CD8-positive, alpha-beta memory T cell (primary cell): ENCODE data around the gene SHROOM2. TPM values are rescaled to one million over a fixed set of nuclear protein-coding genes. Genes with fewer than 3 reads are reported as not detected.

Experiments
- CTCF ChIA-PET: fragments of 350-600 bp; sonication (Branson Sonifier 250); formaldehyde crosslinking; loops from one replicate; lab custom pipeline; 2021; ENCODE audit warnings: antibody characterized with exemption; lab: Charles Lee
- POLR2A ChIA-PET: fragments of 350-600 bp; sonication (Branson Sonifier 250); formaldehyde crosslinking; loops from one replicate; lab custom pipeline; 2021; ENCODE audit warnings: antibody characterized with exemption; lab: Charles Lee
- DNase-seq, 5 donors: peaks; one replicate each; pipeline versions ENCODE4 v3.0.0 to v3.0.0-alpha.2; 2020 to 2022; ENCODE audit warnings: mixed read lengths in 1 of 5
- H3K27ac ChIP-seq: one replicate; pipeline ENCODE4 v1.7.0; 2013; ENCODE audit warnings: low read depth, mild to moderate bottlenecking, low read length, moderate library complexity
- H3K27me3 ChIP-seq: 2 replicates; pipeline ENCODE4 v1.7.0; 2013; ENCODE audit warnings: low read length, mild to moderate bottlenecking; ENCODE audit not compliant: insufficient read depth, poor library complexity, severe bottlenecking
- H3K36me3 ChIP-seq: 2 replicates; pipeline ENCODE4 v1.7.0; 2013; ENCODE audit warnings: mild to moderate bottlenecking, low read length, moderate library complexity; ENCODE audit not compliant: insufficient read depth
- H3K4me1 ChIP-seq: 2 replicates; pipeline ENCODE4 v1.7.0; 2013; ENCODE audit warnings: mild to moderate bottlenecking, low read length, moderate library complexity; ENCODE audit not compliant: insufficient read depth
- H3K4me3 ChIP-seq: 2 replicates; pipeline ENCODE4 v1.7.0; 2013; ENCODE audit warnings: mild to moderate bottlenecking, low read length
- H3K9me3 ChIP-seq: 2 replicates; pipeline ENCODE4 v1.7.0; 2013; ENCODE audit warnings: mild to moderate bottlenecking, low read length
- H3K27ac Mint-ChIP-seq, 8 donors: one replicate each; pipeline ENCODE4 v1.8.0; 2020 to 2021; ENCODE audit warnings: mixed read lengths in 8 of 8, mild to moderate bottlenecking in 6 of 8, inconsistent platforms in 3 of 8, moderate library complexity in 3 of 8
- H3K27me3 Mint-ChIP-seq, 2 donors: one replicate each; pipeline ENCODE4 v1.8.0; 2020 to 2021; ENCODE audit warnings: mixed read lengths in 2 of 2, mild to moderate bottlenecking in 1 of 2, moderate library complexity in 1 of 2
- H3K36me3 Mint-ChIP-seq, 3 donors: one replicate each; pipeline ENCODE4 v1.8.0; 2020 to 2021; ENCODE audit warnings: mixed read lengths in 3 of 3, inconsistent platforms in 1 of 3, mild to moderate bottlenecking in 1 of 3
- H3K4me1 Mint-ChIP-seq, 3 donors: one replicate each; pipeline ENCODE4 v1.8.0; 2020 to 2021; ENCODE audit warnings: mixed read lengths in 3 of 3, inconsistent platforms in 1 of 3, mild to moderate bottlenecking in 1 of 3
- H3K4me3 Mint-ChIP-seq, 7 donors: one replicate each; pipeline ENCODE4 v1.8.0; 2020 to 2021; ENCODE audit warnings: mixed read lengths in 7 of 7, mild to moderate bottlenecking in 6 of 7, moderate library complexity in 4 of 7, inconsistent platforms in 2 of 7
- H3K9me3 Mint-ChIP-seq, 5 donors: one replicate each; pipeline ENCODE4 v1.8.0; 2020 to 2022; ENCODE audit warnings: mixed read lengths in 5 of 5, mild to moderate bottlenecking in 3 of 5, moderate library complexity in 2 of 5, inconsistent platforms in 1 of 5
- polyA plus RNA-seq: library from polyadenylated mRNA; unstranded; fragments of 300-500 nt; fragmentation: Illumina TruSeq; gene quantifications from one replicate; pipeline ENCODE4 v1.2.3, GENCODE V29; 2021
- total RNA-seq, 2 experiments: library from RNA; stranded (reverse); gene quantifications; one replicate each; pipeline ENCODE4 v1.2.3, GENCODE V29; 2021

The SHROOM2 gene
- total and polyA plus RNA-seq, 3 experiments from 2014 or later: not detected

- Mint-ChIP-seq H3K27me3 (peaks cover 2 to 8% of the 10 kb centered on the region in 2 donors), H3K27ac (no peak overlapping the region), H3K4me3 (no peak overlapping the region), H3K36me3 (no peaks in the 10 kb centered on the region), H3K9me3 (peaks cover 0 to 4% (median 0%) of the 10 kb centered on the region in 5 donors), H3K4me1 (no peaks in the 10 kb centered on the region)
- Histone ChIP-seq H3K36me3 (no peaks in the 10 kb centered on the region), H3K27me3 (no peaks in the 10 kb centered on the region), H3K9me3 (no peaks in the 10 kb centered on the region), H3K4me3 (no peak overlapping the region), H3K27ac (no peak overlapping the region), H3K4me1 (no peaks in the 10 kb centered on the region)
- POLR2A ChIA-PET: no interaction called here
- DNase-seq: no peak
- CTCF ChIA-PET: no interaction called here
Observed at GRCh38 chrX:9859711-9860555, 73.7 kb downstream of the SHROOM2 start.

- ChIA-PET CTCF (no interaction called here), POLR2A (no interaction called here)
- H3K4me3 ChIP-seq: no peak overlapping the region
- H3K9me3 ChIP-seq: no peaks in the 10 kb centered on the region
- Mint-ChIP-seq H3K27ac (no peak overlapping the region), H3K4me1 (no peaks in the 10 kb centered on the region), H3K9me3 (peaks cover 0 to 4% (median 0%) of the 10 kb centered on the region in 5 donors), H3K27me3 (peaks cover 2 to 8% of the 10 kb centered on the region in 2 donors), H3K36me3 (no peaks in the 10 kb centered on the region), H3K4me3 (no peak overlapping the region)
- no peak for DNase-seq
- no peak overlapping the region for H3K27ac ChIP-seq
- H3K27me3 ChIP-seq: no peaks in the 10 kb centered on the region
- no peaks in the 10 kb centered on the region for H3K36me3 ChIP-seq
- no peaks in the 10 kb centered on the region for H3K4me1 ChIP-seq
Observed at GRCh38 chrX:9860826-9861225, 74.6 kb downstream of the SHROOM2 start.

GRCh38 chrX:9861711-9862110, 75.5 kb downstream of the SHROOM2 start:
- peaks cover 0 to 4% (median 0%) of the 10 kb centered on the region in 5 donors for H3K9me3 Mint-ChIP-seq
- H3K27ac ChIP-seq: no peak overlapping the region
- no peaks in the 10 kb centered on the region for H3K36me3 Mint-ChIP-seq
- no peaks in the 10 kb centered on the region for H3K4me1 Mint-ChIP-seq
- H3K27me3 Mint-ChIP-seq: peaks cover 7 to 10% of the 10 kb centered on the region in 2 donors
- no peaks in the 10 kb centered on the region for H3K27me3 ChIP-seq
- ChIA-PET POLR2A (no interaction called here), CTCF (no interaction called here)
- no peak for DNase-seq
- no peak overlapping the region for H3K4me3 Mint-ChIP-seq
- no peak overlapping the region for H3K4me3 ChIP-seq
- no peak overlapping the region for H3K27ac Mint-ChIP-seq
- no peaks in the 10 kb centered on the region for H3K36me3 ChIP-seq
- H3K4me1 ChIP-seq: no peaks in the 10 kb centered on the region
- H3K9me3 ChIP-seq: no peaks in the 10 kb centered on the region

GRCh38 chrX:9862525-9862924, 76.3 kb downstream of the SHROOM2 start:
- Mint-ChIP-seq H3K4me1 (no peaks in the 10 kb centered on the region), H3K9me3 (peaks cover 0 to 4% (median 0%) of the 10 kb centered on the region in 5 donors), H3K27me3 (peaks cover 10 to 14% of the 10 kb centered on the region in 2 donors), H3K36me3 (no peaks in the 10 kb centered on the region), H3K27ac (no peak overlapping the region), H3K4me3 (no peak overlapping the region)
- POLR2A ChIA-PET: no interaction called here
- DNase-seq: no peak
- H3K4me3 ChIP-seq: no peak overlapping the region
- no peaks in the 10 kb centered on the region for H3K4me1 ChIP-seq
- no peaks in the 10 kb centered on the region for H3K36me3 ChIP-seq
- H3K9me3 ChIP-seq: no peaks in the 10 kb centered on the region
- H3K27ac ChIP-seq: no peak overlapping the region
- CTCF ChIA-PET: no interaction called here
- H3K27me3 ChIP-seq: no peaks in the 10 kb centered on the region

- Histone ChIP-seq H3K9me3 (no peaks in the 10 kb centered on the region), H3K36me3 (no peaks in the 10 kb centered on the region), H3K27ac (no peak overlapping the region), H3K4me3 (no peak overlapping the region), H3K4me1 (no peaks in the 10 kb centered on the region), H3K27me3 (no peaks in the 10 kb centered on the region)
- peaks cover 0 to 4% (median 0%) of the 10 kb centered on the region in 5 donors for H3K9me3 Mint-ChIP-seq
- no peak overlapping the region for H3K27ac Mint-ChIP-seq
- ChIA-PET POLR2A (no interaction called here), CTCF (no interaction called here)
- peaks cover 10 to 17% of the 10 kb centered on the region in 2 donors for H3K27me3 Mint-ChIP-seq
- no peaks in the 10 kb centered on the region for H3K36me3 Mint-ChIP-seq
- DNase-seq: no peak
- H3K4me1 Mint-ChIP-seq: no peaks in the 10 kb centered on the region
- no peak overlapping the region for H3K4me3 Mint-ChIP-seq
Observed at GRCh38 chrX:9862953-9863352, 76.7 kb downstream of the SHROOM2 start.

- Histone ChIP-seq H3K36me3 (no peaks in the 10 kb centered on the region), H3K27me3 (no peaks in the 10 kb centered on the region), H3K4me3 (no peak overlapping the region), H3K4me1 (no peaks in the 10 kb centered on the region), H3K9me3 (no peaks in the 10 kb centered on the region), H3K27ac (no peak overlapping the region)
- POLR2A ChIA-PET: no interaction called here
- H3K9me3 Mint-ChIP-seq: peaks cover 0 to 4% (median 0%) of the 10 kb centered on the region in 5 donors
- H3K36me3 Mint-ChIP-seq: no peaks in the 10 kb centered on the region
- no peak overlapping the region for H3K27ac Mint-ChIP-seq
- DNase-seq: no peak
- peaks cover 7 to 18% of the 10 kb centered on the region in 2 donors for H3K27me3 Mint-ChIP-seq
- no peaks in the 10 kb centered on the region for H3K4me1 Mint-ChIP-seq
- no peak overlapping the region for H3K4me3 Mint-ChIP-seq
- CTCF ChIA-PET: no interaction called here
Observed at GRCh38 chrX:9864011-9864410, 77.8 kb downstream of the SHROOM2 start.

- Histone ChIP-seq H3K4me3 (no peak overlapping the region), H3K27ac (no peak overlapping the region), H3K27me3 (no peaks in the 10 kb centered on the region), H3K36me3 (no peaks in the 10 kb centered on the region), H3K4me1 (no peaks in the 10 kb centered on the region), H3K9me3 (no peaks in the 10 kb centered on the region)
- Mint-ChIP-seq H3K27me3 (peaks cover 12 to 22% of the 10 kb centered on the region in 2 donors), H3K9me3 (peaks cover 0 to 4% (median 0%) of the 10 kb centered on the region in 5 donors), H3K4me3 (no peak overlapping the region), H3K4me1 (no peaks in the 10 kb centered on the region), H3K36me3 (no peaks in the 10 kb centered on the region), H3K27ac (no peak overlapping the region)
- POLR2A ChIA-PET: no interaction called here
- CTCF ChIA-PET: no interaction called here
- no peak for DNase-seq
Observed at GRCh38 chrX:9865804-9866472, 79.7 kb downstream of the SHROOM2 start.

GRCh38 chrX:9866633-9867032, 80.4 kb downstream of the SHROOM2 start:
- H3K27me3 Mint-ChIP-seq: peaks cover 12 to 19% of the 10 kb centered on the region in 2 donors
- Histone ChIP-seq H3K36me3 (no peaks in the 10 kb centered on the region), H3K4me1 (no peaks in the 10 kb centered on the region), H3K27me3 (no peaks in the 10 kb centered on the region), H3K27ac (no peak overlapping the region), H3K9me3 (no peaks in the 10 kb centered on the region), H3K4me3 (no peak overlapping the region)
- DNase-seq: no peak
- H3K36me3 Mint-ChIP-seq: no peaks in the 10 kb centered on the region
- peaks cover 0 to 4% (median 0%) of the 10 kb centered on the region in 5 donors for H3K9me3 Mint-ChIP-seq
- ChIA-PET CTCF (no interaction called here), POLR2A (no interaction called here)
- no peaks in the 10 kb centered on the region for H3K4me1 Mint-ChIP-seq
- no peak overlapping the region for H3K4me3 Mint-ChIP-seq
- H3K27ac Mint-ChIP-seq: no peak overlapping the region
